Measurements from ENCODE around the gene MAPT. TPM values are rescaled to one million over a fixed set of nuclear protein-coding genes. Genes with fewer than 3 reads are reported as not detected.

Gene MAPT
- total and polyA plus RNA-seq, 2 of the 4 experiments (the other 2 are of a cell fraction) = 0.18 to 0.19 TPM

DNA sequence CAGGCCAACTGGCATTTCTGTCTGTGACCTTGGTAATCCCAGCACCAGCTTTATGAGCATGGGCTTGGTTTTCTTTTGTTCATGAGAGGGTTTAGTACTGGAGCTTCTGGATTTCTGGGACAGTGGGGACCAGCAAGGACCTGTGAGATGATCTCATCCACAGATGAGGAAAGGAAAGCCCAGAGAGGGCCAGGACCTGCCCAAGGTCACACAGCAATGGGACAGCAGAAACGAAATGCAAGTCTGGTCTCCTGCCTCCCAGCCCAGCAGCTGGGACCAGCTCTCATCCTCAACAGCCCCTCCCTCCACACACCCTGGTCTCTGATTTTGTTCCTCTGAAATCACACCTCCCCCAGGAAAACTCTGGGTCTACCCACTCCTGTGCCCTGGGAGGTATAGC, 42.5 kb upstream of the MAPT start:
- no peak overlapping the region for H2AFZ ChIP-seq (replicated peaks; ENCODE audit: low read length, poor library complexity)
- peaks cover 7% of the 10 kb centered on the region; the same call in 1 of the 2 replicates for H3K27me3 ChIP-seq (ENCODE audit: control insufficient read depth, insufficient read depth, low read length)
- TF ChIP-seq NFE2L2 (IDR thresholded peaks at IDR 0.05; ENCODE audit: low read depth, low read length) (no peak), POLR2A (IDR thresholded peaks at IDR 0.05; ENCODE audit: low read depth, low read length) (no peak)
- no peak overlapping the region for H4K91ac ChIP-seq (ENCODE audit: insufficient read depth, low read depth, low read length)
- H3K4ac ChIP-seq (ENCODE audit: low read depth, low read length) = no peak overlapping the region
- POLR2A ChIA-PET (ENCODE audit: unreplicated experiment) = no interaction called here
- no peak overlapping the region for H3K18ac ChIP-seq (ENCODE audit: low read depth, low read length)
- no peak overlapping the region for H3K14ac ChIP-seq (replicated peaks; ENCODE audit: low read depth, low read length)
- H4K20me1 ChIP-seq (ENCODE audit: insufficient read depth, low read length) = no peaks in the 10 kb centered on the region
- ATAC-seq (ENCODE audit: low read depth) (no peak), DNase-seq (no peak)
- H2BK5ac ChIP-seq (ENCODE audit: low read depth, low read length, poor library complexity, severe bottlenecking) = no peak overlapping the region
- no peak overlapping the region for H2BK20ac ChIP-seq (ENCODE audit: low read depth, low read length)
- no TSS peak for BruUV-seq (replicated peaks)
- no peak overlapping the region for H3K4me3 ChIP-seq (ENCODE audit: insufficient read depth, low read depth, low read length)
- no peak overlapping the region for H2AK5ac ChIP-seq (ENCODE audit: low read depth, low read length)
- no peak overlapping the region for H2BK15ac ChIP-seq (ENCODE audit: low read depth, low read length)
- H3K56ac ChIP-seq (ENCODE audit: extremely low read depth, insufficient read depth, low read length) = no peak overlapping the region
- H3K4me1 ChIP-seq (ENCODE audit: control insufficient read depth, insufficient read depth, low read length) = no peaks in the 10 kb centered on the region
- no peak overlapping the region for H3K9ac ChIP-seq (ENCODE audit: low read depth, low read length)
- H3K36me3 ChIP-seq (ENCODE audit: control insufficient read depth, insufficient read depth, low read length) = no peaks in the 10 kb centered on the region
- no peak overlapping the region for H2BK120ac ChIP-seq (ENCODE audit: low read depth, low read length)
- H2AK9ac ChIP-seq (replicated peaks; ENCODE audit: low read depth, low read length, poor library complexity) = no peak overlapping the region
- no peaks in the 10 kb centered on the region for H3K9me3 ChIP-seq (ENCODE audit: control insufficient read depth, insufficient read depth, low read length)
- no peak overlapping the region for H4K8ac ChIP-seq (ENCODE audit: low read depth in 2 of 2, low read length in 2 of 2)
- intact Hi-C loops (cut with micrococcal nuclease) (loop anchor here (1.0 to 10.0 kb wide), 4 partner anchors 135 to 720 kb away; partner anchors contain the start of gene PLCD3), in situ Hi-C loops (cut with MboI; ENCODE audit: low sequenced_read_pairs) (loop anchor here (10.0 kb wide), 1 partner anchor 637 kb away; no protein-coding TSS in a partner anchor), dilution Hi-C loops (cut with HindIII; ENCODE audit: low sequenced_read_pairs, unreplicated experiment) (loop anchor here (25.0 kb wide), 1 partner anchor 215 kb away; no protein-coding TSS in a partner anchor)
- no peak overlapping the region for H4K5ac ChIP-seq (ENCODE audit: low read depth, low read length)
- no CpG with 5 or more reads among the region's 1 CpG for WGBS, 2 experiments (ENCODE audit: extremely low coverage in 2 of 2, insufficient read length in 1 of 2)
- H3K4me2 ChIP-seq (ENCODE audit: low read depth, low read length) = no peak overlapping the region
- CTCF ChIA-PET = interaction anchor here (0.6 to 1.1 kb wide), 4 partner anchors 14 to 710 kb away, joined by 3 to 4 read pairs (median 4); no protein-coding TSS in a partner anchor
- H3K9me1 ChIP-seq (ENCODE audit: insufficient read depth, low read length) = no peaks in the 10 kb centered on the region
- no peak overlapping the region for H3K27ac ChIP-seq (ENCODE audit: insufficient read depth, low read length)
- H3K79me1 ChIP-seq (ENCODE audit: low read depth in 1 of 2, low read length in 2 of 2) = no peaks in the 10 kb centered on the region
- H3K23ac ChIP-seq (ENCODE audit: low read depth, low read length) = no peak overlapping the region

Data from IMR-90 (cell line).